H1 (cell line): Measurements from ENCODE around the gene PI4K2A. TPM values are rescaled to one million over a fixed set of nuclear protein-coding genes. Genes with fewer than 3 reads are reported as not detected.
"Not testable (repeated sequence)": the region's sequence is repeated elsewhere in the genome, so short reads cannot be mapped to it uniquely, and the experiment has no call there.

Source experiments
- CTCF ChIA-PET: fragments of 300-600 bp; sonication (Branson Sonifier 250); formaldehyde crosslinking; loops from one replicate; lab custom pipeline; 2021; ENCODE audit not compliant: partially characterized antibody; lab: Charles Lee
- POLR2A ChIA-PET: fragments of 300-600 bp; sonication (Branson Sonifier 250); formaldehyde crosslinking; loops from one replicate; lab custom pipeline; 2021; ENCODE audit warnings: inconsistent platforms; ENCODE audit not compliant: partially characterized antibody; lab: Charles Lee
- DNase-seq, 2 experiments: peaks; one replicate each; pipeline versions ENCODE4 v3.0.0 to v3.0.0-alpha.2; 2010 to 2022; ENCODE audit warnings: low spot score in 2 of 2, low read depth in 1 of 2, mixed read lengths in 1 of 2
- FAIRE-seq: peaks from 2 replicates; lab custom pipeline; 2011; peaks lifted over from hg19 to GRCh38; lab: Jason Lieb, UNC
- H2AFZ ChIP-seq: 2 replicates; pipeline ENCODE4 v1.8.1; 2012; ENCODE audit warnings: low read length, inconsistent platforms
- H2AK5ac ChIP-seq: 2 replicates; pipeline ENCODE4 v1.6.1; 2013; ENCODE audit warnings: low read depth, low read length
- H2BK120ac ChIP-seq: replicated peaks from 2 replicates; pipeline ENCODE3; 2013; ENCODE audit warnings: low read depth, low read length, inconsistent platforms
- H2BK12ac ChIP-seq: 2 replicates; pipeline ENCODE4 v1.6.1; 2013; ENCODE audit warnings: low read depth, low read length
- H2BK15ac ChIP-seq: 2 replicates; pipeline ENCODE4 v1.6.1; 2013; ENCODE audit warnings: low read length
- H2BK20ac ChIP-seq: 2 replicates; pipeline ENCODE4 v1.6.1; 2013; ENCODE audit warnings: low read length
- H2BK5ac ChIP-seq: 2 replicates; pipeline ENCODE4 v1.6.1; 2013; ENCODE audit warnings: low read depth, low read length
- H3K14ac ChIP-seq: 2 replicates; pipeline ENCODE4 v1.6.1; 2013; ENCODE audit warnings: inconsistent platforms; ENCODE audit not compliant: insufficient read length
- H3K18ac ChIP-seq: 2 replicates; pipeline ENCODE4 v1.6.1; 2013; ENCODE audit warnings: low read length; ENCODE audit errors: extremely low read depth
- H3K23ac ChIP-seq: 2 replicates; pipeline ENCODE4 v1.6.1; 2013; ENCODE audit warnings: inconsistent platforms; ENCODE audit not compliant: insufficient read length
- H3K23me2 ChIP-seq: 2 replicates; pipeline ENCODE4 v1.6.1; 2013; ENCODE audit warnings: low read depth, low read length
- H3K27ac ChIP-seq: 2 replicates; pipeline ENCODE4 v1.6.1; 2011; ENCODE audit warnings: low read depth, low read length, inconsistent platforms
- H3K27me3 ChIP-seq, 4 experiments: replicated peaks in 1 of 4; 1 replicate in 1 of 4; 2 replicates in 3 of 4; pipeline versions ENCODE4 v1.6.1 to v1.8.1; 2011 to 2013; ENCODE audit warnings: low read length in 3 of 4, mild to moderate bottlenecking in 3 of 4, inconsistent platforms in 2 of 4, mixed read lengths in 2 of 4, moderate library complexity in 1 of 4; ENCODE audit not compliant: control insufficient read depth in 3 of 4, insufficient read depth in 3 of 4; ENCODE audit errors: extremely low read depth in 1 of 4
- H3K36me3 ChIP-seq, 4 experiments: 2 replicates each; pipeline versions ENCODE4 v1.6.1 to v1.8.1; 2011 to 2013; ENCODE audit warnings: mild to moderate bottlenecking in 4 of 4, low read length in 3 of 4, moderate library complexity in 2 of 4, control low read depth in 1 of 4, inconsistent platforms in 1 of 4; ENCODE audit not compliant: insufficient read depth in 4 of 4, control insufficient read depth in 2 of 4
- H3K4ac ChIP-seq: replicated peaks from 2 replicates; pipeline ENCODE3; 2013; ENCODE audit warnings: low read length, low read depth, mixed read lengths, inconsistent platforms; ENCODE audit not compliant: insufficient read length
- H3K4me1 ChIP-seq, 4 experiments: replicated peaks in 1 of 4; 1 replicate in 1 of 4; 2 replicates in 3 of 4; pipeline versions ENCODE4 v1.6.1 to v1.8.1; 2011 to 2013; ENCODE audit warnings: low read length in 3 of 4, inconsistent platforms in 2 of 4, mixed read lengths in 1 of 4; ENCODE audit not compliant: insufficient read depth in 4 of 4, control insufficient read depth in 3 of 4
- H3K4me2 ChIP-seq, 2 experiments: 2 replicates each; pipeline versions ENCODE4 v1.6.1 to v1.8.1; 2011 to 2013; ENCODE audit warnings: low read depth in 2 of 2, low read length in 2 of 2, control low read depth in 1 of 2, inconsistent platforms in 1 of 2, mild to moderate bottlenecking in 1 of 2; ENCODE audit not compliant: insufficient read depth in 1 of 2
- H3K4me3 ChIP-seq, 4 experiments: fragments of 200-600, 300-600 bp in 1 of 4; sonication (generic), shearing (Covaris generic), sonication (Bioruptor Twin) in 1 of 4; 2 replicates each; pipeline versions ENCODE4 v1.5.1 to v1.8.1; 2011 to 2016; ENCODE audit warnings: low read length in 4 of 4, low read depth in 3 of 4, control low read depth in 2 of 4, inconsistent platforms in 2 of 4, mild to moderate bottlenecking in 2 of 4, mixed read lengths in 1 of 4, moderate library complexity in 1 of 4; ENCODE audit not compliant: insufficient read depth in 2 of 4; ENCODE audit errors: extremely low read depth in 1 of 4
- H3K56ac ChIP-seq: replicated peaks from 2 replicates; pipeline ENCODE3; 2013; ENCODE audit warnings: low read depth, mild to moderate bottlenecking, mixed read lengths, low read length, inconsistent platforms; ENCODE audit not compliant: insufficient read length
- H3K79me1 ChIP-seq: 2 replicates; pipeline ENCODE4 v1.6.1; 2013; ENCODE audit warnings: low read depth, low read length, control low read depth
- H3K79me2 ChIP-seq, 2 experiments: 2 replicates each; pipeline versions ENCODE4 v1.6.1 to v1.8.1; 2012 to 2013; ENCODE audit warnings: low read length in 2 of 2, mild to moderate bottlenecking in 2 of 2, inconsistent platforms in 1 of 2; ENCODE audit not compliant: insufficient read depth in 2 of 2, control insufficient read depth in 1 of 2
- H3K9ac ChIP-seq, 4 experiments: replicated peaks in 1 of 4; 1 replicate in 1 of 4; 2 replicates in 3 of 4; pipeline versions ENCODE4 v1.6.1 to v1.8.1; 2011 to 2013; ENCODE audit warnings: low read depth in 3 of 4, low read length in 3 of 4, control low read depth in 2 of 4, mild to moderate bottlenecking in 2 of 4, moderate library complexity in 2 of 4, inconsistent platforms in 1 of 4; ENCODE audit errors: extremely low read depth in 1 of 4
- H3K9me3 ChIP-seq, 2 experiments: 2 replicates each; pipeline versions ENCODE4 v1.6.1 to v1.8.1; 2012 to 2013; ENCODE audit warnings: mild to moderate bottlenecking in 2 of 2, moderate library complexity in 2 of 2, control low read depth in 1 of 2, inconsistent platforms in 1 of 2, low read depth in 1 of 2, low read length in 1 of 2, mixed read lengths in 1 of 2; ENCODE audit not compliant: insufficient read depth in 2 of 2
- H4K20me1 ChIP-seq, 2 experiments: replicated peaks in 1 of 2; 2 replicates each; pipeline versions ENCODE3 to v1.8.1; 2011 to 2013; ENCODE audit warnings: inconsistent platforms in 2 of 2, low read length in 2 of 2, mild to moderate bottlenecking in 1 of 2; ENCODE audit not compliant: insufficient read depth in 2 of 2, control insufficient read depth in 1 of 2
- H4K5ac ChIP-seq: 2 replicates; pipeline ENCODE4 v1.6.1; 2013; ENCODE audit warnings: low read length, low read depth, mixed read lengths, inconsistent platforms; ENCODE audit not compliant: insufficient read length
- H4K8ac ChIP-seq: 2 replicates; pipeline ENCODE4 v1.8.0; 2013; ENCODE audit warnings: mild to moderate bottlenecking, moderate library complexity, low read length, inconsistent platforms; ENCODE audit not compliant: insufficient read depth; ENCODE audit errors: extremely low read depth
- H4K91ac ChIP-seq: replicated peaks from 2 replicates; pipeline ENCODE3; 2013; ENCODE audit warnings: low read length, mixed read lengths, inconsistent platforms; ENCODE audit not compliant: insufficient read length
- WGBS, 2 experiments: shearing (Covaris generic) in 1 of 2; methylation state at CpG; one replicate each; pipeline versions ENCODE4 v1.1.6 to v1.1.7; 2013 to 2015; ENCODE audit warnings: low lambda C conversion rate in 2 of 2, mixed read lengths in 2 of 2, inconsistent platforms in 1 of 2, low coverage in 1 of 2, missing lambda C conversion rate in 1 of 2; ENCODE audit not compliant: insufficient replicate concordance in 2 of 2, insufficient coverage in 1 of 2, insufficient read length in 1 of 2; ENCODE audit errors: extremely low coverage in 1 of 2, missing lambda C conversion rate in 1 of 2; 5-methylcytosine and 5-hydroxymethylcytosine counted together
- polyA plus RNA-seq, 7 experiments: library from polyadenylated mRNA; depleted of rRNA in 3 of 7; stranded (reverse) in 5 of 7; unstranded in 2 of 7; fragments of >200 nt in 5 of 7; fragments of 200-250 nt in 2 of 7; gene quantifications; 1 replicate in 5 of 7; 2 replicates in 1 of 7; 4 replicates in 1 of 7; pipeline versions ENCODE4 v1.2.1 to v1.2.3, GENCODE V29; 2011 to 2013; ENCODE audit warnings: missing spikeins in 2 of 7, mixed read lengths in 2 of 7
- total RNA-seq: library from RNA; stranded (reverse); fragmentation: NEBNext Ultra II Directional; extraction: Animal tissue kit (Norgen Biotek cat#: 25700); gene quantifications from 2 replicates; pipeline ENCODE4 v1.2.1, GENCODE V29; 2021

The PI4K2A gene
- total and polyA plus RNA-seq, 2 of the 8 experiments (the other 6 are each of a cell fraction or from before 2014, with no cell fraction given) = 20.7 to 21.9 TPM

DNA sequence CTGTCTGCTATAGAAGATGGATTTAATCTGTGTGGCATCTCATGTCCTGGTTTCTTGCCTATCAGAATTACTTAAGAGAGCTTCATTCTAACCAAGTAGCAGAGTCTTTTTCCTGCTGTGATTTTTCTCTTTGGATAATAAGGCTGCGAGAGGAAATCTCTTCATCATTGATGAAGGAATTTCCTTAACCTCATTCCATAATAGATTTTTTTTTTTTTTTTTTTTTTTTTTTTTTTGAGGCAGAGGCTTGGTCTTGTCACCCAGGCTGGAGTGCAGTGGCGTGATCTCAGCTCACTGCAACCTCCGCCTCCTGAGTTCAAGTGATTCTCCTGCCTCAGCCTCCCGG, 8.9 kb downstream of the PI4K2A start:
- H2BK5ac ChIP-seq = peak overlapping the region; percentile 71; the same call in 1 of the 2 replicates

More for the DNA sequence above, 8.9 kb downstream of the PI4K2A start:
- 0 out of 2 replicates have a peak overlapping the region, but pooled peaks have one; percentile 21 for H3K27ac ChIP-seq
- not testable (repeated sequence) for H3K14ac ChIP-seq, H2BK12ac ChIP-seq, H3K23ac ChIP-seq, H4K8ac ChIP-seq, H3K9me3 ChIP-seq, H2BK15ac ChIP-seq, H2BK20ac ChIP-seq, FAIRE-seq, H4K91ac ChIP-seq, H2BK120ac ChIP-seq, H3K18ac ChIP-seq, H4K20me1 ChIP-seq, H2AFZ ChIP-seq, H3K23me2 ChIP-seq, H2AK5ac ChIP-seq, DNase-seq, H3K27me3 ChIP-seq, H3K79me1 ChIP-seq, H3K4ac ChIP-seq, H3K56ac ChIP-seq, H3K9ac ChIP-seq
- H3K79me2 ChIP-seq = peaks cover 5 to 38% of the 10 kb centered on the region in 2 experiments; a peak in 3 of 4 replicates
- H3K4me2 ChIP-seq = peak overlapping the region; percentile 73 to 77; a peak in 3 of 4 replicates
- WGBS, 2 experiments = 78% methylated on average over 3 of the region's 4 CpGs; no CpG with 5 or more reads in 1 of the 2 experiments
- POLR2A ChIA-PET = interaction anchor here (1.3 kb wide), 1 partner anchor 9 kb away, joined by 3 read pairs; the partner anchor contains the start of gene PI4K2A
- CTCF ChIA-PET = interaction anchor here (0.7 to 1.9 kb wide), 2 partner anchors 28 to 52 kb away, joined by 3 to 6 read pairs; no protein-coding TSS in a partner anchor
- peak overlapping the region; percentile 8 for H4K5ac ChIP-seq
- peaks cover 11 to 45% (median 35%) of the 10 kb centered on the region in 4 experiments for H3K36me3 ChIP-seq
- peaks cover 5 to 11% (median 9%) of the 10 kb centered on the region in 4 experiments; a peak in 6 of 7 replicates for H3K4me1 ChIP-seq
- H3K4me3 ChIP-seq = peak overlapping the region in 1 of 4 experiments; percentile 36; a peak in 2 of 8 replicates
